ENCODE measurements around the gene C22orf15. TPM values are rescaled to one million over a fixed set of nuclear protein-coding genes. Genes with fewer than 3 reads are reported as not detected.

The C22orf15 gene
- total RNA-seq, 1 donor from 2014 or later = 2.1 TPM

GRCh38 chr22:23773483-23774113 lies 10.8 kb downstream of the C22orf15 start:
- TF ChIP-seq CTCF (conservative IDR thresholded peaks at IDR 0.05; ENCODE audit: low read depth, low read length) = no peak
- no peak for DNase-seq (ENCODE audit: low read depth)
- H3K4me3 ChIP-seq (ENCODE audit: low read depth, low read length) = peak overlapping the region; percentile 44

GRCh38 chr22:23774114-23774921 lies 11.5 kb downstream of the C22orf15 start:
- no peak for DNase-seq (ENCODE audit: low read depth)
- no peak for TF ChIP-seq CTCF (conservative IDR thresholded peaks at IDR 0.05; ENCODE audit: low read depth, low read length)
- no peak overlapping the region for H3K4me3 ChIP-seq (ENCODE audit: low read depth, low read length)

- no peak for TF ChIP-seq CTCF (conservative IDR thresholded peaks at IDR 0.05; ENCODE audit: low read depth, low read length)
- no peak for DNase-seq (ENCODE audit: low read depth)
- no peak overlapping the region for H3K4me3 ChIP-seq (ENCODE audit: low read depth, low read length)
Observed at GRCh38 chr22:23774922-23775436, 12.2 kb downstream of the C22orf15 start.

- H3K4me3 ChIP-seq (ENCODE audit: low read depth, low read length) = no peak overlapping the region
- DNase-seq (ENCODE audit: low read depth) = no peak
- TF ChIP-seq CTCF (conservative IDR thresholded peaks at IDR 0.05; ENCODE audit: low read depth, low read length) = no peak
Observed at GRCh38 chr22:23775779-23776375, 13.1 kb downstream of the C22orf15 start.

- DNase-seq (ENCODE audit: low read depth) = no peak
- TF ChIP-seq CTCF (conservative IDR thresholded peaks at IDR 0.05; ENCODE audit: low read depth, low read length) = no peak
- no peak overlapping the region for H3K4me3 ChIP-seq (ENCODE audit: low read depth, low read length)
Observed at GRCh38 chr22:23777776-23778576, 15.2 kb downstream of the C22orf15 start.

- no peak for TF ChIP-seq CTCF (conservative IDR thresholded peaks at IDR 0.05; ENCODE audit: low read depth, low read length)
- DNase-seq (ENCODE audit: low read depth) = no peak
Observed at GRCh38 chr22:23778577-23778900, 15.7 kb downstream of the C22orf15 start.

More at GRCh38 chr22:23778577-23778900, 15.7 kb downstream of the C22orf15 start:
- H3K4me3 ChIP-seq (ENCODE audit: low read depth, low read length) = no peak overlapping the region
